GM12892 (cell line): ENCODE measurements around the gene FAM193A.
A peak's percentile ranks its signal among the peaks of the same experiment; 100 is the strongest.
"Not testable (repeated sequence)": the region's sequence is repeated elsewhere in the genome, so short reads cannot be mapped to it uniquely, and the experiment has no call there.

Experiments used
- DNase-seq: peaks from one replicate; pipeline ENCODE4 v3.0.0; 2011; ENCODE audit not compliant: insufficient read length
- FAIRE-seq: peaks from 2 replicates; lab custom pipeline; 2011; peaks lifted over from hg19 to GRCh38; lab: Jason Lieb, UNC
- POLR2A ChIP-seq: IDR thresholded peaks from 2 replicates; pipeline ENCODE4 v1.6.1; 2011; ENCODE audit warnings: low read depth, low read length, control low read depth
- POLR2AphosphoS5 ChIP-seq: IDR thresholded peaks from 2 replicates; pipeline ENCODE4 v1.6.1; 2011; ENCODE audit warnings: low read depth, low read length, control low read depth
- TAF1 ChIP-seq: IDR thresholded peaks from 2 replicates; pipeline ENCODE4 v1.6.1; 2011; ENCODE audit warnings: low read depth, mild to moderate bottlenecking, control low read depth, low read length, borderline replicate concordance

The FAM193A gene

DNA sequence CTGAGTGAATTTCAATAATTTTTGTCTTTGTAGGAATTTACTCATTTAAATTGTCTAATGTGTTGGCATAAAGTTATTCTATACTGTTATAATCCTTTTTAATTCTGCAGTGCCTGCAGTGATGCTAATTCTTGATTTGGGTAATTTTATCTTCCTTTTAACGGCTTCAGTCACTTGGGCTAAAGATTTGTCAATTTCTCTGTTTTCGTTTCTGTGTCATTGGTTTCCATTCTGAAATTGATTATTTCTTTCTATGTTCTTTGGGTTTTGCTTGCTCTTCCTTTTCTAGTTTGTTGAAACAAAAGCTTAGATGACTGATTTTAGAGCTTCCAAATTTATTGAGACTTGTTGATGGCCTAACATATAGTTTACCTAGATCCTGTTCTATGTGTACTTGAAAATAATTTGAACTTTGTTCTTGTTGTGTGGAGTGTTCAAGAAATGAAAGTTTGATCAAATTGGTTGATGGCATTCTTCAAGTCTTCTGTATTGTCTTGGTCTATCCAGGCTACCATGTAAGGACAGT lies 130.3 kb downstream of the FAM193A start:
- TF ChIP-seq POLR2A = no peak
- DNase-seq = no peak

DNA sequence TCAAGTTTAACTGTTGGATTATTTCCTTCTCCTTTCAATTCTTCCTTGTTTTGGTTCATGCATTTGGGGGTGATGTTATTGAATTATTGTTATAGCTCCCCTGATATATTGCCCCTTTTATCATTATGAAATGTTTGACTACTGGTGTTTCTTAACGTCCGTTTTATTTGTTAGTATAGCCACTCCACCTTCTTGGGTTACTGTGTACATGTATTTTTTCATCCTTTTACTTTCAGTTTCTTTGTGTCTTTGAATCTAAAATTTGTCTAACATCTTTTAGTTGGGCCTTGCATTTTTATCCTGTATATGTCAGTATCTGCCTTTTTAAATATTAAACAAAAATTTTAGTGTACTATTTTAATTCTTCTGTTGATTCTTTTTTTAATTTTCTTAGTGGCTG lies 131.0 kb downstream of the FAM193A start:
- TF ChIP-seq POLR2A (no peak), TAF1 (no peak), POLR2AphosphoS5 (no peak)
- FAIRE-seq (no peak), DNase-seq (no peak)

More for the DNA sequence above, 130.3 kb downstream of the FAM193A start:
- FAIRE-seq = no peak

DNA sequence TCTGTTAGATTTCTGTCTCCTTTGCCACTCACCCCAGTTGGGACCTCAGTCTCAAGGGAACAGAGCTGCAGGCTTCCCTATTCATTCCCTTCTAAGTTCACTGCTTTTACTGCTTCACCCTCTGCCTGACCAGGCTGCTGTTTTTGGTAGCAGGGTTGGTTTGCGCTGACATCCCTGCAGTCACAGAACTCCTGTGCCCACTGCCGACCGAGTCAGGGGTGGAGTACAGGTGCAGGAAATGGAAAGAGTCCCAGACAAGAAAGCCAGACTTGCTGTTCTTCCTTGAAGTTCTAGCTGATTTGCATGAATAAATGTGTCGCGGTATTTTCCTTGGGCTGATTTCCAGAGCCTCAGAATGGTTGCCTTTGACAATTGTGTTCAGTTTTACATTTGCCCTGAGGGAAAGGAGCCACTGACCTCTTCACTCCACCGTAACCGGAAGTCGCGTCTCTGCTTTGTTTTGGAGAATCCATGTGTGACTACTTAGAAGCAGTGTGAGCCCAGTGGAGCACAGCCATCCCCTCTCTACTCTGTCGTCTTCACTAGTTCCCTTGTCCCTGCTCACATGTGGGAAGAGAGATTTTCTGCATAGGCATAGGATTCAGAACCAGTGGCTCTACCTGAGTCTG lies 134.9 kb downstream of the FAM193A start:
- no peak for TF ChIP-seq POLR2AphosphoS5
- no peak for TF ChIP-seq TAF1
- no peak for TF ChIP-seq POLR2A
- DNase-seq (no peak), FAIRE-seq (peak; percentile 14)

DNA sequence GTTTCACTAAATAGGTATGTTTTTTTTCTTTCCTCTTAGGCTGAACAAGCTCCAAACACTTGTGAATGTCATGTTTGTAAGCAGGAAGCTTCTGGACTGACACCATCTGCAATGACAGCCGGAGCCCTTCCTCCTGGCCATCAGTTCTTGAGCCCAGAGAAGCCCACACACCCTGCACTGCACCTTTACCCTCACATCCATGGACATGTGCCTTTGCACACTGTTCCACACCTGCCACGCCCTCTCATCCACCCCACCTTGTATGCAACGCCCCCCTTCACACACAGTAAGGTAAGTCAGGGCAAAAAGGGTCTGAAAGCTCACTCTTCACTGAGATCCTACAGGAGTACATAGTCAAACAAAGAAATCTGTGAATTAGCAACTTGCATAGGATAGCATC lies 135.6 kb downstream of the FAM193A start:
- DNase-seq = no peak
- no peak for TF ChIP-seq POLR2A
- no peak for TF ChIP-seq POLR2AphosphoS5
- no peak for TF ChIP-seq TAF1
- no peak for FAIRE-seq

DNA sequence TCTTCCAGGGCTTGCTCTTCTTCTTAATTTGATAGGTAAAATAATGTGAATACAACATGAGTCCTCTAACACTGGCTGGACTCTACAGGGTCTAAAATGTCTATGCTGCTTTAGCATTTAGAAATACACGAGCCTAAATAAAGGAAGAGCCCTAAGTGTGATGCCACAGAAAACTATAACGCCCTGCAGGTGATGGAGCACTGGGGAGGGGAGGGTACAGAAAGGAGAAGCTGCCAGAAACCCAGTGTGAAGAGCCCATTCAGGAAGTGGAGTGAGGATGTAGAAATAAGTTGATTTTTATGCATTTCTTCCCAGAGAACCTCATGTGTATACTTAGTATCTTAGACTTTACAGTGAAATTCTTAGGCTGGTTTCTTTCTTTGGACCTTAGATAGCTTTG lies 136.3 kb downstream of the FAM193A start:
- FAIRE-seq (no peak), DNase-seq (no peak)
- TF ChIP-seq POLR2AphosphoS5 = no peak
- TF ChIP-seq POLR2A = no peak
- TF ChIP-seq TAF1 = no peak

DNA sequence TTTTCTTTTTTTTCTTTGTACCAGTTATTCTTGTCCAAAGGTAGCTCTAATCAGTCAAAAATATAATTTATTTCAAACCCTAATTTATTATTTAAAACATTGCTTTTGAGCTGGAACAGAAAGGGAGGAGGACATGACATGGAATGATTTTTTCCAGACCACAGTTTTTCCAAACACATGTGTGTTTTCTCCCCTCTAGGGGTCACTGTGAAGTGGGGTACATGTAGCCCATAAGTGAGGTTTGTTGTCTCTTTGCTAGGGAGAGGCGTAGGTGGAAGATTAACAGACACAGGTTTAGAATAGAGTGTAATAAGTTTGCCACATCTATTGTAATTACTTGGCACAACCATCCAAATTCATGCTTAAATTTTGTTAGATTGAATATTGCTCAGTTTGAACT lies 136.7 kb downstream of the FAM193A start:
- TF ChIP-seq POLR2AphosphoS5 (no peak), TAF1 (no peak), POLR2A (no peak)
- no peak for DNase-seq
- FAIRE-seq = no peak

DNA sequence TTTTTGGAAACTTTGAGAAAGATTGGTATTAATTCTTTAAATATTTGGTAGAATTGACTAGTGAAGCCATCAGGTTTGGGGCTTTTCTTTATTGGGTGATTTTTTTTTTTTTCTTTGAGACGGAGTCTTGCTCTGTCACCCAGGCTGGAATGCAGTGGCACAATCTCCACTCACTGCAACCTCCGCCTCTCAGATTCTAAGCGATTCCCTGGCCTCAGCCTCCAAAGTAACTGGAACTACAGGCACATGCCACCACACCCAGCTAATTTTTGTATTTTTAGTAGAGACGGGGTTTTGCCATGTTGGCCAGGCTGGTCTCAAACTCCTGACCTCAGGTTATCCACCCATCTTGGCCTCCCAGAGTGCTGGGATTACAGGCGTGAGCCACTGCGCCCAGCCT lies 143.3 kb downstream of the FAM193A start:
- not testable (repeated sequence) for FAIRE-seq, DNase-seq

DNA sequence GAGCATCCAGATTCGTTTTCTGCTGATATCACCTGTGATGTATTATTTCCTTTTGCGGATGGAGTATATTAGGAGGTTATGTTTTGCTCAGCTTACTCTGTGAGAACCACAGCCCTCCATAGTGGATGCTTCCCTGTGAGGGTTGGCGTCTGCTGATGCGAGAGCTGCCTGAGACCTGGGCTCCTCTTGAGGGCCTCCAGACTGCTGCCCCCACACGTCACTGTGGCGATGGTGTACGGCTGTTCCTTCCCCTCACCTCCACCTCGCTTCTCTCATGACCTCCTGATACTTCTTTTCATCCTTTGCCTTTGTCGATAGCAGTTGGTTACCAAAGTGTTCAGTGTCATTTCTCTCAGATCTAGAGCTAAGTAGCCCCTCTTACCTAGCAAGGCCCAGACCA lies 148.0 kb downstream of the FAM193A start:
- no peak for FAIRE-seq

DNA sequence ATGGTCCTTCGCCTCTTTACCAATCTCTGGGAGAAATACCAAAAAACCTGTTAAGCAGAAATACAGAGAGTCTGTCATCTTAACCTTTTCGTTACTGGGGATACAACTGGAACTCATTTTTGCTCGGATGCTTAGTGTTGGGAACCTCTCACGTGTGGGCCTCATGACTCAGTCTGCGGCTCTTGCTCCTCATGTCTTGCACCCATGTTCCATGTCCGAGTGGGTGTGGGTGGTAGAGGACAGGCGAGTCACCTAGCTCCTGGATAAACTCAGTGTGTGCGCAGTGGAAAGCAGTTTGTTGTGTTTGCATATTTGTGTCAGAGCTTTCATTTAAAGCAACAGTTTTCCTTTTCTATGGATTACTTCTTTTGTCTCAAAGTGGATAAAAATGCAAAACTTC lies 149.1 kb downstream of the FAM193A start:
- no peak for FAIRE-seq
- TF ChIP-seq POLR2AphosphoS5 (no peak), TAF1 (no peak), POLR2A (no peak)

More for the DNA sequence above, 148.0 kb downstream of the FAM193A start:
- TF ChIP-seq POLR2AphosphoS5 (no peak), TAF1 (no peak), POLR2A (no peak)
- no peak for DNase-seq

DNA sequence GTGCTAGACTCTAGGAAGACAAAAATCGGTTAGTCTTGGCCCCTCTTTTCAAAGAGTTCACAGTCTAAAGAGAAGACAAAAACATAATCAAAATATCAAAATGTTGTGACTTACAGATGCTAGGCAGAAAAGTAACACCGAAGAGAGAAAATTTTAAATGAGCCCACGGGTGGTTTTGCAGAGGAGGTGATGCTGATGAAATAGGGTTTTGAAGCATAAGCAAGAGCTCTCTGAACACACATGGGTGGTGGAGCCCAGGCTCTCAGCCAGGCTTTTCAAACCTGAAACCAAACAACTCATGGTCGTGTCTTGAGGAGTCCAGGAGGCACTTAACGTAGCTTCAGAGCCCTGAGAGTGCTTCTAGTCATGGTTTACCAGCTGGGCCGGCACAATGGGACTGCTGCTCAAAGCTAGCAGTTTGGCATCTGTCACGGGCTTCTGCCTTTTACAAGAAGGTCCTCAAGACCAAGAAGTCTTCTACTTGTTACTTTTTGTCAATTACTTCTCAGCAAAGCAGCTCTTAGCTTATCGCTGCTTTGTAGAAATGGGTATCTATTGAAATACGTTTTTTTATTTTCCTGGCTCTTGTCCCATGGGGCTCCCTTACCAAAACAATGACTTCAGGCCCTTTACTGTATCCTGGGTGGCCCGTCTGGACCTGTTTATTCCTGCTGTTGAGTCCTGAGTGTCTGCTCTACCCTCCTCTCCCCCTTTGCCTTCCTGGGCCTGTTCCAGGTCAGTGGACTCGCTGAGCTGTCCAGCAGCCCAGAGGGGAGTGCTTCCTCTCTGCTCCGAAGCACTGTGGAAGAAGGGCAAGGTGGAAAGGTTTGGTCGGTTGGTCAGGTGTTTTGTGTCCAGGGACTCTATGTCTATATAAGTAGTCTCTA lies 150.2 kb downstream of the FAM193A start:
- no peak for FAIRE-seq
- TF ChIP-seq POLR2AphosphoS5 = no peak
- TF ChIP-seq POLR2A = no peak
- TF ChIP-seq TAF1 = no peak
- no peak for DNase-seq

More for the DNA sequence above, 149.1 kb downstream of the FAM193A start:
- DNase-seq = no peak

DNA sequence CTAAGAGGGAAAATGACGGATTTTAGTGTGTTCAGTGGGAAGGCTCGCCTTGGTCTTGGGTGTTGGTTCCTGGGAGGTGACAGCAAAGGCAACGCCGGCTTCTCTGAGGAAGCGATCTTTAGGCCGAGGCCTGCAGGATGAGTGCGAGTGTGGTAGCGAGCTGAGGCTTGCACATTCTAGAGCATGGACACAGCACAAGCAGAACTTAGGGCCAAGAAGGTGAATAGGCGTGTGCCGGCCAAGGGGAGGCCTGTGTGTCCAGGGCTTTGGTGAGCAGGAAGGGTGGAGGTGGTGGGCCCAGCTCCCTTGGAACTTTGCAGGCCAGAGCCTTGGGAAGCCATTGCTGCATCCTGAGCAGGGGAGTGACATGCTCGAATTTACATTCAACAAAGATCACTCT lies 151.8 kb downstream of the FAM193A start:
- TF ChIP-seq POLR2AphosphoS5 (no peak), POLR2A (no peak), TAF1 (no peak)
- no peak for DNase-seq
- no peak for FAIRE-seq

DNA sequence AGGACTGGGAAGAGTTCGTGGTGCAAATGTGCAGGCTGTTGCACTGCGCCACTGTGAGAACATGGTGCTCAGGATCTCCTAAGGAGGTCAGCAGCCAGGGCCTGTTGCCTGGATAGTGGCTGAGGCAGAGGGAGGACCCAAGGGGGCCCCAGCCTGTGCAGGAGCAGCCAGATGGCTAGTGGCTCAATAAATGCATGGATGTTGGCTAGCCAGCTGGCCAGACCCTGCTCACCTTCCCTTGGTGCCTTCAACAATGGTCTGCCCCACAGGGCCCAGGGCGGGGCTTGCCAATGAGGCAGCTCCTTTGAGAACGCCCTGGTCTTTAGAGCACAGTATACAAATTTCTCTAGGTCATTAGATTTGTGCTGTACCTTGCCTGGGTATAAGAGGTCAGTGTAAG lies 152.2 kb downstream of the FAM193A start:
- FAIRE-seq (no peak), DNase-seq (no peak)
- TF ChIP-seq TAF1 (no peak), POLR2A (no peak), POLR2AphosphoS5 (no peak)
